OCI-LY1 (cell line): Measurements from ENCODE around the gene C5orf52.

Experiments
- CTCF ChIP-seq: fragments of 200-600 bp; sonication (generic), shearing (Covaris generic); IDR thresholded peaks from 2 replicates; pipeline ENCODE4 v1.5.1; 2017; ENCODE audit warnings: mild to moderate bottlenecking, antibody characterized with exemption, low read length, moderate library complexity, mixed read lengths
- EZH2 ChIP-seq: fragments of 200-600 bp; sonication (generic), shearing (Covaris generic); IDR thresholded peaks from 2 replicates; pipeline ENCODE4 v1.8.0; 2017; ENCODE audit warnings: borderline replicate concordance, mixed run types, mild to moderate bottlenecking, antibody characterized with exemption, low read length, moderate library complexity, mixed read lengths

GRCh38 chr5:157718519-157718918 lies 47.2 kb downstream of the C5orf52 start:
- no peak for TF ChIP-seq EZH2
- TF ChIP-seq CTCF, result peak; percentile 48
